Heart left ventricle (tissue), 13 donors: ENCODE data around the gene RANBP3.

Experiments used
- POLR2A ChIP-seq, 2 donors: fragments of 450-650 bp; IDR thresholded peaks; one replicate each; pipeline ENCODE4 v1.6.1; 2017; ENCODE audit warnings: antibody characterized with exemption in 2 of 2, mild to moderate bottlenecking in 2 of 2, moderate library complexity in 2 of 2
- TF ChIP-seq, protein P1 (sequence below), 12 donors: fragments of 200-600 bp; sonication (generic) in 4 of 12; IDR thresholded peaks; one replicate each; pipeline versions ENCODE4 v1.5.0 to v1.8.0; 2018 to 2022; ENCODE audit warnings: antibody characterized with exemption in 12 of 12, mild to moderate bottlenecking in 5 of 12
- donor health status: ischemic (EF 13 %, LVEDD 7.1; RV severe dilation, severe dysfunction).
- donor health status: DM: no; HTN: yes; CAD: no.
- donor health status: DM: no; HTN: no; CAD: no.
- donor health status: ischemic (EF 25% LVEDD 6.9; RV normal size, moderate dysfunction).
- donor health status: ischemic (EF 25% LVEDD 5.7; RV mildly dilated, moderate dysfunction).
- donor health status: ischemic (EF 35%, LVEDD 5.7; RV mildly dilated, moderate dysfunction).
- donor health status: nonischemic (EF 11% LVEDD 7.7; RV severe dilation, severe dysfunction).
- donor health status: DM: yes; HTN: yes; CAD: no.
- donor health status: PGD.
- donor health status: ischemic (EF 29% LVEDD 5.4; RV normal size, mild dysfunction).
- donor health status: nonischemic (EF 23%, LVEDD 6.1; RV moderate dilation, normal function).

DNA sequence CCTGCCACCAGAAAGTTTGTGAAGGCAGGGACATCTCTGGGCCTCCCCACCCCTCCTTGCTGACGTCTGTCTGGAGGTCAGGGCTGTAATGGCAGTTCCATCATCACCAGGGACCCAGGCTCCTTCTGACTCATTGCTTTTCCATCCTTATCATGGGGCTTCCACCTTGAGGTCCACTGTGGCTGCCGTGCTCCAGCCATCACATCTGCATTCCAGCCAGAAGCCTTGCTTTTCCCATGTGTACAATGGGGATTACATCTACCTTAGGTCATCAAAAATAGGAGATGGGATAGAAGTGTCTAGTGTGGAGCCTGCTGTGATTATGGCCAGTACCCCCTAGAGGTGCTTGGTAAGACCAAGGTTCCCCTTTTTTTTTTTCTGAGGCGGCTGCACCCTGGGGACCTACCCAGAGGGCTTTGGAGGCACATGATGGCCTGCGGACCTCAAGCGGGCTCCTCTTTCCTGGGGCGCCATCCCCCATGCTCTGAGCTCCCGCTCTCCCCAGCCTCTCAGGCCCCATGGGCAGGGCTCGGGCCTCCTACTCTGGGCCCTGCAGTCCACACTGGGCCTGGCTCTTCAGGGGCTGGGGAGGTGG lies 13.4 kb upstream of the RANBP3 start:
- TF ChIP-seq, protein P1, sequence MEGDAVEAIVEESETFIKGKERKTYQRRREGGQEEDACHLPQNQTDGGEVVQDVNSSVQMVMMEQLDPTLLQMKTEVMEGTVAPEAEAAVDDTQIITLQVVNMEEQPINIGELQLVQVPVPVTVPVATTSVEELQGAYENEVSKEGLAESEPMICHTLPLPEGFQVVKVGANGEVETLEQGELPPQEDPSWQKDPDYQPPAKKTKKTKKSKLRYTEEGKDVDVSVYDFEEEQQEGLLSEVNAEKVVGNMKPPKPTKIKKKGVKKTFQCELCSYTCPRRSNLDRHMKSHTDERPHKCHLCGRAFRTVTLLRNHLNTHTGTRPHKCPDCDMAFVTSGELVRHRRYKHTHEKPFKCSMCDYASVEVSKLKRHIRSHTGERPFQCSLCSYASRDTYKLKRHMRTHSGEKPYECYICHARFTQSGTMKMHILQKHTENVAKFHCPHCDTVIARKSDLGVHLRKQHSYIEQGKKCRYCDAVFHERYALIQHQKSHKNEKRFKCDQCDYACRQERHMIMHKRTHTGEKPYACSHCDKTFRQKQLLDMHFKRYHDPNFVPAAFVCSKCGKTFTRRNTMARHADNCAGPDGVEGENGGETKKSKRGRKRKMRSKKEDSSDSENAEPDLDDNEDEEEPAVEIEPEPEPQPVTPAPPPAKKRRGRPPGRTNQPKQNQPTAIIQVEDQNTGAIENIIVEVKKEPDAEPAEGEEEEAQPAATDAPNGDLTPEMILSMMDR (IDR thresholded peaks at IDR 0.05), result no peak
- TF ChIP-seq POLR2A (IDR thresholded peaks at IDR 0.05), result no peak
